NOMO-1 (cell line): ENCODE results near the gene ISCA2.
A peak's percentile ranks its signal among the peaks of the same experiment; 100 is the strongest.
"Not testable (repeated sequence)": the region's sequence is repeated elsewhere in the genome, so short reads cannot be mapped to it uniquely, and the experiment has no call there.

Experiments used
- DNase-seq, 2 experiments: peaks; one replicate each; lab custom pipeline; 2025; ENCODE audit not compliant: unreplicated experiment in 2 of 2; lab: John Stamatoyannopoulos, UW

The ISCA2 gene, protein sequence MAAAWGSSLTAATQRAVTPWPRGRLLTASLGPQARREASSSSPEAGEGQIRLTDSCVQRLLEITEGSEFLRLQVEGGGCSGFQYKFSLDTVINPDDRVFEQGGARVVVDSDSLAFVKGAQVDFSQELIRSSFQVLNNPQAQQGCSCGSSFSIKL

DNA sequence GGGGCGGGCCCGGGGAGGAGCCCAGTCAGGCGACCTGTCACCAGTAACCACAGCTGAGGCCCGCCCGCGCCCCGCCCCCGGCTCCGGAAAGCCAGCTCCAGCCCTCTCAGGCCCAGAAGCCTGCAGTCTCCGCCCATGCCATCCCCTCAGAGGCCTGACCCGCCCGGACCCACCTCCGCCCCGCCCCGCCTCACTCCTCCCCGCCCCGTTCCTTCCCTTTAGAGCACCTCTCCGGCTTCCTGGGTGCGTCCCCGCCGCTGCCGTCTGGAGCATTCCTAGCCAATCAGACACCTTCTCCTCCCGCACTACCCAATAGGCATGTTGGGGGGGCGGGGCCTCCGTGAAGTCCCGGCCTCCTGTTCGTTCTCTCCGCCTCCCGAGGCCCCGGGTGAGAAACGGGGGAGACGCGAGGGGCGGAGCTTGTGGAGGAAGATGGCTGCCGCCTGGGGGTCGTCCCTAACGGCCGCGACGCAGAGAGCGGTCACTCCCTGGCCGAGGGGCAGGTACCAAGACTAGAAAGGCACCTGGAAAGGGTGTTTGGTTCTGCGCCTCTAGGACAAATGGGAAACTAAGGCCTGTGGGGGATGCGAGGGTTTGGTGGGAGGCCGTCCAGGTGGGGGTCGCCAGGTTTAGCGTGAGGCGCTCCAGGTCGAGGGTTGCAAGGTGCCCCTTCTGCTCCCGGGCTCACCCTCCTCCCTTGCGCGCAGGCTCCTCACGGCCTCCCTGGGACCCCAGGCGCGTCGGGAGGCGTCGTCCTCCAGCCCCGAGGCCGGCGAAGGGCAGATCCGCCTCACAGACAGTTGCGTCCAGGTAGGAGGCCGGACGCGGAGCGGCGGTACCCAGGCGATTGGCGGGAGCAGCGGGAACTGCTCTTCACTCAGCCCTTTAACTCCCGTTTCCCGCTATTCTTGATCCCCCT is at the start of gene ISCA2:
Gene ISCA2 (plus strand): TSS at position 423 of the 919 bp plus-strand sequence. CDS start 10 bp downstream, at position 433.
- peak; percentile 97 for DNase-seq

DNA sequence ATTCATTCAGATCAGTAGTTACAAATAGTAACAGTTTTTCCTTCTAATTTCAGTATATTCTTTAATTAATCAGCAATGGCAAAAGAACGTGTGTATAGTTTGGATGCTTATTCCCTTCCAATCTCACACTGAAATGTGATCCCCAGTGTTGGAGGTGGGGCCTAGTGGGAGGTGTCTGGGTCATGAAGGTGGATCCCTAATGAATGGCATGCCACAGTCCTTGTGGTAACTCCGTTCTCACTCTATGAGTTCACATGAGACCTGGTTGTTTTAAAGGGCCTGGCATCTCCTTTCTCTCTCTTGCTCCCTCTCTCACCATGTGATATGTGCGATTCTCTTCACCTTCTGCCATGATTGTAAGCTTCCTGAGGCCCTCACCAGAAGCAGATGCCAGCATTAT is 48.7 kb upstream of the ISCA2 start:
- DNase-seq: no peak

DNA sequence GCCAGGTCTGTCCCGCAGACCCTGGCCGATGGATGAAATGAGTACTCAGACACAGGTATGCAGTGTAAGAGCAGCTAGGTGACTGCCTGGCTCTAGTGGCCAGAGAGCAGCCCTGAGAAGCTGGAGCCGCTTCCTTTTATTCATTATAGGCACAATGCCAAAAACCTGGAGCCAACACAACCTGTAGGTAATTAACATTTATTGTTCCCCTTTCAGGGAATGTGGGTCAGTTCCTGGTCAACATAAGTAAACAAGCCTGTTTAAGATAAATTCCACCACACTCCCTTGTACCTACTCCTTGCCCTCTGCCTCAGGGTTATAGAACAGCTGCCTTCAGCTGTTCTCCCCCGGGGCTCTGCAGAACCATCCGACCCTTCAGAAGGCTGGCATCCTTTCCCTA is 39.2 kb upstream of the ISCA2 start:
- DNase-seq: not testable (repeated sequence)

DNA sequence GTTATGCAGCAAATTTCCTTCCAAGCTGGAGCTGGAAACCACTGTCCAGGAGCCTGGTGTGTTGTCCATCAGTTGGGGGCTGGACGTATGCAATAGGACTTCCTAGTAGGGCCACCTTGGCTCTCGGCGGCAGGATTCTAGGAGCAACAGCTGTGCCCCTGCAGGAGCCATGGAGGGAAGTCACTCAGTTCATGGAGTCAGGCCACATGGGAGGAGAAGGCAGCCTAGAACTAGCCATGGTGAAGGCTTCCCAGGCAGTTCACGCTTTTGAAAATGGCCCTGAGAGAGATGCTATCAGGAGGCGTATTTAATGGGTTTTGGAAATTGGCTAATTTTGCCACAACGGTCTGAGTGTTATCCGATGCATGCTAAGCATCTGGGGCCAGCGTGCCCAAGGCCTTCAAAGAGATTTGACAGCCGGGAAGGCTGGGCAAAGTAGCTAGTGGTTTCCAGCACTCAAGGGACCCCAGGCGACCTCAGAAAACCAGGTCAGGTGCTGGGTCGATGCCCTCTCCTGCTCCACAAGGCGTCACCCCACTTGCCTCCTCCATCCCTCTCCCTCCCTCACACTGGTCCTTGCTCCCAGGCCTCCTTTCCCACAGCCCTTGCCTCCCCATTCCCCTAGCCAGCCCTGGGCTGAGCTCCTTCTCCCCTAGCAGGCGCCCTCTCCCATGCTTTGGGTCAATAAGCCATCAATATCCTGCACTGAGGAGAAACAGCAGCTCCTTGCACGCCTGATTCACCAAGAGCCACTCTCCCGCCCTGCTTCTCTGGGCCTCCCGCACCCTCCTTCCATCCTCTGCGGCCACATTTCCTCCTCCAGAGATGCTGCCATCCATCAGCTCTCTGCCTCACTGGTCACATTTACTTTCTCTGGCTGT is 36.6 kb upstream of the ISCA2 start:
- DNase-seq: no peak

DNA sequence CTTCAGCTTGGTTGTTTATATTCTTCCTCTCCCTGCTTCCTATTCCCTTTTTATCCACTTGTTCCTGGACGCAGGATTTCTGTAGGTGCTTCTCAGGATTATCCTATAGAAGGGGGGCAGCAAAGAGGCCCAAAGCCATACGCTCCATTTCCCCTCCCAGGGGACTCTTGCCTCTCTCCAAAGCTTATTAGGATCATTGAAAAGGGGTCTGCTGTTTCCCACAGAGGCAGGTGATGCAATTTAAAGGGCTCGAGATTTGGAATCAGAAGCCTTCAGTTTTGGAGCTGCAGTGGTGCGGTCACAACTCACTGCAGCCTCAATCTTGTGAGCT is 36.0 kb upstream of the ISCA2 start:
- no peak for DNase-seq

DNA sequence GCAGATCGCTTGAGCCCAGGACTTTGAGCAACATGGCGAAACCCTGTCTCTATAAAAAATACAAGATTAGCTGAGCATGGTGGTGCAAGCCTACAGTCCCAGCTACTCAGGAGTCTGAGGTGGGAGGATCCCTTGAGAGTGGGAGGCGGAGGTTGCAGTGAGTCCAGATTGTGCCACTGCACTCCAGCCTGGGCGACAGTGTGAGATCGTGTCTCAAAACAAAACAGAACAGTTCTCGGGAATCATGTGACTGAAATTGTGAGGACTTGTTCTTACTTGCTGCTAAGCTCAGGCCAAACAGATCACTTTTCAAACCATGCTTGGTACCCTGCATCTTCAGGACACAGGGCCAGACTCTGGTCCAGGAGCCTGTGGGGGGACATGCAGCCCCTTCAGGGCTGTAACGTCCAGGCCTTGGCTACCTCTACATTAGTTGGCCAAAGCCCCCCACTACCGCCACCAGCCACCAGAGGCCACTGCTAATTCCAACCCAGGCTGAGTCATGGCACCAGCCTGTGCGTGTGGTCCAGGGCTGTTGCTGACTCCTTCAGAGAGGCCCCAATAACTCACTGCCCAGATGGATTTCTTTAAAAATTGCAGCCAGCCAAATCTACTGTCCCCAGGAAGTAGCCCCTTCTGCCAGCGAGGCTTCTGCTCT is 34.1 kb upstream of the ISCA2 start:
- DNase-seq: peak; percentile 9 to 16

DNA sequence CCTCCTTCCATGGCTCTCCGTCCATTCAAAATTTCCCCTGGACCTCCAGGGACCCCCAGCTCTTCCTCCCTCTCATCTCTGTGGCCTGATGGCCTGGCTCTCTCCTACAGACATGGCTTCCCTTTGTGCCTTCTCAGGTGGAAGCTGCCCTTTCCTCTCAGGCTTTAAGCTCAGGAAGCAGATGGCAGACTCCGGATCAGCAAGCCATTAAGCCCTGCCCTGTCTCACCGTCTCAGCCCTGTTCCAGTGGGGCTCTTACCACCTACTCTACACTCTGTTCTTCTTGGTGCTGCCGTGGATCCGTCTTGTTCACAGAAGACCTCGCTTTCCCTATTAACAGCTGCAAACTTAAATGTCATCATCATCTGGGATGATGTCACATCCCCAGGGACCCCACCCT is 33.6 kb upstream of the ISCA2 start:
- no peak for DNase-seq

DNA sequence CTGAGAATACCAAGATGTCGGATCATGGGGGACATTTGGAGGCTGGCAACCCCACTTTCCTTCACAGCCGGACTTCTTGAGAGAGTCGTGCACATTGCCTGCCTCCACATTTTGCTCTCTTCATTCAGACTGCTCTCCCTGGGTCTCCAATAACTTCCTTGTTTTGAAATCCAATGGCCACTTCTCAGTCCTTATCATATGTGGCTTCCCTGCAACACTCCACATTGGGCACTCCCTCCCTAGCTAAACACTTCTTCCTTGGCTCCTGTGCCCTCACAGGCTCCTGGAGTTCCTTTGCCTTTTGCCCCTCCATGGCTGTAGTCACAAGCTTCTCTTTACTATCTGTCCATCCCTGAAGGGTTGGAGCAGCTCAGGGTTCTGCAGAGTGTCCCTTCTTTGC is 30.6 kb upstream of the ISCA2 start:
- DNase-seq: no peak

DNA sequence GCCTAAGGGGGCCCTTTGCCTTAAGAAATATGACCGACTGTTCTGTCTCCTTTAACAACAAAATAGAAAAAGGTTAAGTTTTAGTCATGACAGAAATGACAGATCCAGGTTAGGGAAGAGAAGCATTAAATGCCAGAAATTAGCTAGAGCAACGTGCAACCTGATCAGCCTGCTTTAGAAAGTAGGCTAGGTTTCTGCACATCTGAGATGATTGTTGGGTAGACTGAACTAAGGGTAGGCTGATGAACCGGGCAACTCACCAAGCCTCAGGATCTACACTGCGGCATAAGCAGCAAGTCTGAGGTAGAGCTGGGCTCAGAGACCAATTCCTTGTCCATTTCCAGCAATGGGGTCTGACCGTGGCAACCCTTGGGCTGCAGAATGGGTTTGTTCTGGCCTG is 29.9 kb upstream of the ISCA2 start:
- DNase-seq: no peak

DNA sequence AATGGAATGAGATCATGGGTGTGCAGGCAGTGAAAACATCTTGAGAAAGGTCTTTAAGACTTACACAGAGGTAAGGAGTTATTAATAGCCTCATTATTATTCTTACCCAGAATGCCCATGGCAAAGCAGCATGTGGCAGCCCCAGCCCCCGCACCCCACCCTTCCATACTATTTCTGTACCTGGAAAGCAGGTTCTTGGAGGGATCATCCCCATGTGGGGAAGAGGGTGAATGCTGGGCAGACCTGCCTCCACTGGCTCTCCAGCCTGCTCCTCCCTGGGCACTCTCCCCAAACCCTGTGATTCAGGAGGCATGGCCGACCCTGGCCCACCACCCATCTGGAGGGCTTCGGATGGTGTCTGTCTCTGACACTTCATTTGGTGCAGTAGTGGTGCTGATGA is 28.8 kb upstream of the ISCA2 start:
- no peak for DNase-seq

DNA sequence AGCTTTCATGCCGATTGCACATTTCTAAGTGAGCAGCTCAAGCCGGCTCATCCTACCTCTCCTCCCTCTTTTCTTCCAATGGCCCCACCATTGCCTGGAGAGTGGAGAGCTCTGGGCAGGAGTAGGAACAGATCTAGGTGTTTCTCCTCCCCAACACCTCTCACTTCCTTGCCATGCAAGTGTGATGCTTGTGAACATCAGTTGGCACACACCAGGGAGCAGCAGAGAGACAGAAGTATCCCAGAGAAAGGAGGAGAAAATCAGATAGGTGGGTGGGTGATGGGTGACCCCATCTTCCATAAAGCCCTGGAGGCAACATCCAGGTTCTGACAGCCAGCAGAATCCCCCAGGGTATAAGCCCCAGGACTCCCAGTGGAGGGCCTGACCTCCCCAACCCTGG is 28.2 kb upstream of the ISCA2 start:
- no peak for DNase-seq

DNA sequence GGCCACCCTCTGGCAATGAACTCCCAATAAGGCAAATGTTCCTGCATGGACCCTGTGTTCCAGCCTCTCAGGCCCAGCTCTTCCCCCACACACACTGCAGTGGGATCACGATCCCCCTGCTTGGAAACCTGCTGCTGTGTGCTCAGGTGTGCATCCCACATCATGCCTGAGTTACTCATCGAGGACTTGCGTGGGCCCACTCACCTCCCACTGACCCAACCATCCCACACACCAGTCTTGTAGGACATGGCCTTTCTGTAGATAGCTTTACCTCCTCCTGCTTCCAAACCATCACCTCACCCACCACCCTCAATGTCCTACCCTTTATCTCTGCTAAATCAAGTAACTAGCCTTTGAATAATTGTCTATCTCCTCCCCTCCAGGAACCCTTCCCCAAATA is 25.1 kb upstream of the ISCA2 start:
- no peak for DNase-seq

DNA sequence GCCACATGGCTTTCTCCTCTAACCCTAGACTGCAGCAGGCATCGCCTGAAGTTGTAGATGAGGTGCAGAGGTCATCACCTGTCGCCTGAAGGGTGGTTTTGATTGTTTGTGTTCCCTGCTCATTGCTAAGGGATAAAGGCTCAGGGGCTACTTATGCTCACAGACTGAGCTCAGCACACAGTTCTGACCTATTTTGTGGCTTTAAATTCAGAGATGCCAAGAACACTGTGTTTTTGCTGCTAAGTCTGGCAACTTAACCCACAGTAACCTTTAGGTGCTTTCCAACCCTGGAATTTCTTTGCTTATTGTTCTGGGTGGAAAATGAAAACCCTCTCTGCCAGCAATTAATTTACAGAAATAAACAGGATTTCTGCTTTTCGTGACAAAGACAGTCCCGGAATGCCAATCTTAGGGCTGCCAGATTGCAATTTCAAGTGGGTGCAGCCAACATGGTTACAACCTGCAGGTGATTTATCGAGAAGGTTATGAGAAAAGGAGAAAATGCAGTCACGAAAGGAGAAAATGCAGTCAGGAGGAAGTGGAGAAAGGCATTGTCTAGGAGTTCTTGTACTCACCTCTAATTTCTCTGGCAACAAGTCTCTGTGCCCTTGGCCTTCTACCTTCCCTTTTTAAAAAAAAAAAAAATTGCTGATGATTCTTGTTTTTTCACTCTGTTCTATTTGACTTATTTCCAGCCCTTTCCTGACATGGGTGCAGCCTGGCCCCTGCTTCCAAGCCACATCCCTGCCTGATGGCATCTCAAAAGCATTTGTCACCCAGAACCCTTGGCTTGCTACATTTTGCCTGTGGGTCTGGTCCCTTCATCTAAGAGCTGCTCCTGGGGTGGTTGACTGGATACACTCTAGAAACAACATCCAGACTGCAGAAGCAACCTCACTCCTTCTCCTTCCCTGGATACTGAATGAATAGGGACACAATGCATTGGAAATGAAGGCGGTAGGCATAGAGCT is 23.7 kb upstream of the ISCA2 start:
- no peak for DNase-seq

DNA sequence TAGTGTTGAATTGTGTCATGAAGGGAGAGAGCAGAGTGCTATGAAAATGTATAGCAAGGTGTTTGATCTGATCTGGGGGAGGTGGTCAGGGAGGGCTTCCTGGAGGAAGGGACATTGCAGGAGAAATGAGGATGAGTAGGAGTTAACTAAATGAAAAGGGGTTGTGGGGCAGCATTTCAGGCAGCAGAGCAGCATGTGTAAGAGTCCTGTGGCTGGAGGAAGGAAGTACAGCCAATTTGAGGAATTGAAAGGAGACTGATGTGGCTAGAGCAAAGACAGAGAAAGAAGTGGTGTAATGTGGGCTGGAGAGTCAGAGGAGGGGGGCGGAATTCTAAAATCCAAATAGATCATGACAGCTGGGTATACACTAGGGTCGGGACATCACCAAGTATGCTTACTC is 21.0 kb upstream of the ISCA2 start:
- no peak for DNase-seq

DNA sequence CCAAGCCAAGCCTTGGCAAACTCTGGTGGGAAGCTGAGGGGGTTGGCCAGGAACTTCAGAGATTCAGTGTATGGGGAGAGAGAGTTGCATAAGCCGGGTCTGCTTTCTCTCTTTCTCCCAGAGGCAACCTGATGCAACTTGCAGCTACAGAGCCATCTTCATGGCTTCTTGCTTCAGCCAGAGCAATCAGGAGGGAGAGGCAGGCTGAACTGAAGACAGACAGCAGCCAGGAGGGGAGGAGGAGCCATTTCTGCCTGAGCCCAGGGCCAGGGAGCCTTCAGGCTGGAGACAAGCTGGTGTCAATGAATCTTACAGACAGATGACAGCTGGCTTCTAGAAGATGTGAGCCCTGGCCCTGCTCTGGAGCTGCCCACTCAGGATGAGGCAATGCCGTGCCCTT is 19.2 kb upstream of the ISCA2 start:
- DNase-seq: no peak

DNA sequence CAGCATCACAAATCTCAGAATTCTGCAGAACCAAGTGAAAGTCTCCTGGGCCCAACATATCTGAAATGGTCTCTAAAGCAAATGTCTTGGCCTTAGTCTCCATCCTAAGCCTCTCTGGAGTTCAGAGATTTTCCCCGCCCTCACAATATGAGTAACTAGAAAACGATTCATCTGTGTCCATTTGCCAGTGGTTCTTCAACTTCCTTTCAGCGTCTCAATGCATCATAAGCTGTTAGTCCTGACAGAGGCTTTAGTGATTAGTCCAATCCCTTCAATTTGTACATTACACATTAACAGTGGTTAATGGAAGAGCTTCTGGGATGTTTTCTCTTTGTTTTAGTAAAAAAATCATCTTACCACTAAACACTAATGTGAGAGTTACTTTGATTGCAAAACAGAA is 17.9 kb upstream of the ISCA2 start:
- no peak for DNase-seq

DNA sequence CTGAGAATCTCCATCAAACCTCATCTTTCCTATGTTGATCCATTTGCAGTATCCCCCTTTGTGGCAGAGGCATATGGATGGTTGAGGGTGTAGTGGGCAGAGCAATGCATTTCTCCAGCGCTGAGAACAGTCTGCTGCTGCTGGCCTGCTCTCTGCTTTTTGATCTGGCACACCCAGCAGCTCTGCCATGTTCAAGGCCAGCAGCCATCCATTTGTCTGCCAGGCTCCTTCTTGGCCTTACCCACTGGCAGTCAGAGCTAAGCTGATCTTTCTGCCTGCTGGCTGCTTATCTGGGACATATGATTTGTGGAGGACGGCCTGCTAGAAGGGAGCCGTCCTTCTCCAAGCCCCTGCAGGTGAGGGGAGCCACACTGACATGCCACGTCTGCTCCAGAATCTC is 17.5 kb upstream of the ISCA2 start:
- DNase-seq: no peak

DNA sequence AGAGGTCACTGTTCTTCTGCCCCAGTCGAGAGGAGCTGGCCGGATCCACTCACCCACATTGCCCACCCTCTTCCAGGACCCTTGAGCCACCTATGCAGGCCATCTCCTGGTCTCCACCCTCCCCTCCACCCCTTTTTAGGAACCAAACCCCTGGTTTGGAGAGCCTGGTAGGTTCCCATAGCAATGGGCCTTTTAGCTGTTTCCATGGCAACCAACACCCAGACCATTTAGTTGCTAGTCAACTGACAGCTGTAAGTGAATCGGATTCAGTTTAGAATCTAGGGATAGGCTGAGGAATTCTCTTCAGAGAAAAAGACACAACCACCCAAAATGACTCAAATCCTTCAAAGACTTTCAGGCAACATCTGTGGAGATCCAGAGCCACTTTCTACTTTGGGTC is 17.0 kb upstream of the ISCA2 start:
- no peak for DNase-seq

DNA sequence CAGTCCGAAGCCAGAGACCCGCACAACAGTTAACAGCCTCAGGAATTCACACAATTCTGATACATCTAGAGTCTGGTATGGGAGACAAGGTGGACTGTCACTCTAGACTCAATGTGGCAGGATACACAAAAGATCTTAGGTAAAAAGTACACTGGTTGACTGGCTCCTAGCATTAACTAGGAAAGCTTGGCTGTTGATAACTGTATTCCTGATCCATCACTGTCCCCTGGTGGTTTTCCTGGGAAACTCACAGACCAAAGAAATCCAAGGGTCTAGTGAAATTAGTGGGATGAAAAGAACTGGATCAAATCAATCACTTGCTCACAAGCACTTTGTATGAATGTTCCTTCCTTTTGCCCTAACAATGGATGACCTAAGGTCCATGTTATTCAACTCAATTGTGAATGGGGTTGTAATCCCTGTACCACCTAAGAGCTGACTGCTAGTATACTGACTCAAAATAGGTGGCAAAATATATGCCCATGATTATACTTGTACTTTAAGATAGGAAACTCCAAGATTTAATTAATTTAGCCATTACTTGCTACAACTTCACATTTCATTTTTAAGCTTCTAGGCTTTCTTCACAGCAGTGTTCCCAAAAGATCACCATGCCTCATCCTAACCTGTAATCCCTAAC is 14.4 kb upstream of the ISCA2 start:
- DNase-seq: no peak
